Lung (tissue), 12 donors: ENCODE data around the gene ASTN2. TPM values are rescaled to one million over a fixed set of nuclear protein-coding genes. Genes with fewer than 3 reads are reported as not detected.

ENCODE experiments used
- ATAC-seq: fragments of 200-7000 bp; cut with Tn5 transposase; one replicate; pipeline ENCODE4 v1.9.1; 2020; ENCODE audit warnings: moderate number of reproducible peaks; ENCODE audit not compliant: insufficient read depth, low FRiP score
- DNase-seq, 3 donors: peaks; one replicate each; pipeline ENCODE4 v3.0.0-alpha.2; 2013 to 2017
- H3K27ac ChIP-seq, 2 donors: one replicate each; pipeline ENCODE4 v1.5.1; 2013; ENCODE audit warnings: mild to moderate bottlenecking in 2 of 2, moderate library complexity in 2 of 2, control low read depth in 1 of 2, inconsistent platforms in 1 of 2, low read depth in 1 of 2, low read length in 1 of 2
- H3K27me3 ChIP-seq, 3 donors: one replicate each; pipeline ENCODE4 v1.5.1; 2013; ENCODE audit warnings: low read length in 2 of 3; ENCODE audit not compliant: control insufficient read depth in 3 of 3, insufficient read depth in 3 of 3
- H3K36me3 ChIP-seq, 4 donors: one replicate each; pipeline ENCODE4 v1.5.1; 2013; ENCODE audit warnings: low read length in 4 of 4, mild to moderate bottlenecking in 1 of 4, moderate library complexity in 1 of 4; ENCODE audit not compliant: control insufficient read depth in 4 of 4, insufficient read depth in 4 of 4
- H3K4me1 ChIP-seq, 5 donors: one replicate each; pipeline ENCODE4 v1.5.1; 2013; ENCODE audit warnings: low read length in 5 of 5, mild to moderate bottlenecking in 2 of 5, moderate library complexity in 1 of 5; ENCODE audit not compliant: control insufficient read depth in 5 of 5, insufficient read depth in 5 of 5
- H3K4me3 ChIP-seq: one replicate; pipeline ENCODE4 v1.5.1; 2013; ENCODE audit warnings: mild to moderate bottlenecking, control low read depth, moderate library complexity
- H3K9ac ChIP-seq, 2 donors: one replicate each; pipeline ENCODE4 v1.5.1; 2013; ENCODE audit warnings: low read length in 2 of 2, control low read depth in 1 of 2; ENCODE audit not compliant: insufficient read depth in 1 of 2
- H3K9me3 ChIP-seq, 4 donors: one replicate each; pipeline ENCODE4 v1.5.1; 2013; ENCODE audit warnings: low read length in 3 of 4, mild to moderate bottlenecking in 1 of 4, moderate library complexity in 1 of 4; ENCODE audit not compliant: control insufficient read depth in 4 of 4, insufficient read depth in 3 of 4
- WGBS, 2 donors: extraction: QIAGEN DNeasy Blood & Tissue Kit; methylation state at CpG; one replicate each; pipeline ENCODE4 v1.1.7; 2013; 5-methylcytosine and 5-hydroxymethylcytosine counted together
- polyA plus RNA-seq, 2 donors: library from polyadenylated mRNA; stranded (reverse); fragments of 200-250 nt; gene quantifications; one replicate each; pipeline ENCODE4 v1.2.1, GENCODE V29; 2013
- total RNA-seq, 2 donors: library from RNA; depleted of rRNA in 1 of 2; stranded (reverse); fragments of >200 nt in 1 of 2; gene quantifications; one replicate each; pipeline ENCODE4 v1.2.1, GENCODE V29; 2014 to 2021
- TF ChIP-seq, protein P1 (sequence below): IDR thresholded peaks from 2 replicates; pipeline ENCODE4 v1.5.1; 2012; ENCODE audit warnings: mild to moderate bottlenecking; ENCODE audit errors: control extremely low read depth, extremely low read depth
- donor health status: control.
- donor health status: control.
- donor health status: Bipolar disorder and iron deficiency.
- donor health status: healthy.
- donor health status: DM: yes; HTN: yes; CAD: no.

The ASTN2 gene
- total and polyA plus RNA-seq, 4 donors: 1.4 to 7.0 (median 3.3) TPM

GRCh38 chr9:117096138-117096537 is 318.7 kb downstream of the ASTN2 start:
- DNase-seq: no peak
- H3K4me3 ChIP-seq: no peak overlapping the region
- WGBS, 2 donors: 59 to 76% methylated on average over 1 of the region's 1 CpG

DNA sequence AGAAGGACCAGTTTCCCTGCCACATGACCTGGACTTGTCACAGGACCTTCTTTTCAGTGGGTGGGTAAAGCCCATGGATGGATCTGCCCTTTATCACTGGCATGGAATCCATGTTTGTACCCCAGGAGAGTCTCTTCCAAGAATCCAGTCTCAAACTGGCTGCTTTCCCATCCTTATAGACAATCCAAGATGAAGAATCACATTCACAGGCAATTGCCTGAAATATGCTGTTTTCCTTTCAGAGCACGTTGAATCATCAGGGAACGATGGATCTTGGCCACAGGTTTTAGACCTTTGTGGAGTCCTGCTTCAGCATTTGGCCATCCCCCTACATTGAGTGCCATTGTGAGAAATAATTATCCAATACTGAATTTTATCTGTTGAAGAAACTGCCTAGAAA is 319.8 kb downstream of the ASTN2 start:
- Histone ChIP-seq H3K4me3 (no peak overlapping the region), H3K36me3 (no peaks in the 10 kb centered on the region), H3K4me1 (no peaks in the 10 kb centered on the region), H3K27ac (no peak overlapping the region), H3K9me3 (no peaks in the 10 kb centered on the region), H3K9ac (no peak overlapping the region), H3K27me3 (no peaks in the 10 kb centered on the region)
- WGBS, 2 donors: 68 to 87% methylated on average over 2 of the region's 2 CpGs
- TF ChIP-seq, protein P1, sequence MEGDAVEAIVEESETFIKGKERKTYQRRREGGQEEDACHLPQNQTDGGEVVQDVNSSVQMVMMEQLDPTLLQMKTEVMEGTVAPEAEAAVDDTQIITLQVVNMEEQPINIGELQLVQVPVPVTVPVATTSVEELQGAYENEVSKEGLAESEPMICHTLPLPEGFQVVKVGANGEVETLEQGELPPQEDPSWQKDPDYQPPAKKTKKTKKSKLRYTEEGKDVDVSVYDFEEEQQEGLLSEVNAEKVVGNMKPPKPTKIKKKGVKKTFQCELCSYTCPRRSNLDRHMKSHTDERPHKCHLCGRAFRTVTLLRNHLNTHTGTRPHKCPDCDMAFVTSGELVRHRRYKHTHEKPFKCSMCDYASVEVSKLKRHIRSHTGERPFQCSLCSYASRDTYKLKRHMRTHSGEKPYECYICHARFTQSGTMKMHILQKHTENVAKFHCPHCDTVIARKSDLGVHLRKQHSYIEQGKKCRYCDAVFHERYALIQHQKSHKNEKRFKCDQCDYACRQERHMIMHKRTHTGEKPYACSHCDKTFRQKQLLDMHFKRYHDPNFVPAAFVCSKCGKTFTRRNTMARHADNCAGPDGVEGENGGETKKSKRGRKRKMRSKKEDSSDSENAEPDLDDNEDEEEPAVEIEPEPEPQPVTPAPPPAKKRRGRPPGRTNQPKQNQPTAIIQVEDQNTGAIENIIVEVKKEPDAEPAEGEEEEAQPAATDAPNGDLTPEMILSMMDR: no peak
- DNase-seq (no peak), ATAC-seq (no peak)

More at GRCh38 chr9:117096138-117096537, 318.7 kb downstream of the ASTN2 start:
- no peak overlapping the region for H3K9ac ChIP-seq
- no peaks in the 10 kb centered on the region for H3K36me3 ChIP-seq
- no peaks in the 10 kb centered on the region for H3K27me3 ChIP-seq
- H3K4me1 ChIP-seq: no peaks in the 10 kb centered on the region
- TF ChIP-seq, protein P1: no peak
- ATAC-seq: no peak
- no peaks in the 10 kb centered on the region for H3K9me3 ChIP-seq
- H3K27ac ChIP-seq: no peak overlapping the region

- no peak overlapping the region for H3K9ac ChIP-seq
- H3K27me3 ChIP-seq: no peaks in the 10 kb centered on the region
- H3K4me3 ChIP-seq: no peak overlapping the region
- no peaks in the 10 kb centered on the region for H3K9me3 ChIP-seq
- TF ChIP-seq, protein P1: no peak
- no peaks in the 10 kb centered on the region for H3K36me3 ChIP-seq
- no peak for ATAC-seq
- WGBS, 2 donors: 58 to 65% methylated on average over 4 of the region's 4 CpGs
- H3K27ac ChIP-seq: no peak overlapping the region
- H3K4me1 ChIP-seq: no peaks in the 10 kb centered on the region
- DNase-seq: peak in 2 of 3 donors; percentile 2 to 15
Measured at GRCh38 chr9:117093891-117094844, 320.7 kb downstream of the ASTN2 start.
